Vagina (tissue), 2 donors: ENCODE results near the gene EFCAB11. TPM values are rescaled to one million over a fixed set of nuclear protein-coding genes. Genes with fewer than 3 reads are reported as not detected.

Experiments used
- DNase-seq, 2 donors: peaks; one replicate each; pipeline ENCODE4 v3.0.0-alpha.2; 2017; ENCODE audit errors: extremely low spot score in 2 of 2
- H3K27ac ChIP-seq: fragments of 200-600 bp; sonication (generic); one replicate; pipeline ENCODE4 v1.5.1; 2019
- H3K27me3 ChIP-seq: fragments of 200-600 bp; sonication (generic); one replicate; pipeline ENCODE4 v1.5.1; 2019
- H3K36me3 ChIP-seq, 2 donors: fragments of 200-600 bp; sonication (generic); one replicate each; pipeline ENCODE4 v1.5.1; 2017 to 2019
- H3K4me1 ChIP-seq: fragments of 200-600 bp; sonication (generic); one replicate; pipeline ENCODE4 v1.5.1; 2019
- H3K4me3 ChIP-seq, 2 donors: fragments of 200-600 bp; sonication (generic); 1 replicate in 1 of 2; 2 replicates in 1 of 2; pipeline ENCODE4 v1.5.1; 2016 to 2019
- H3K9me3 ChIP-seq: fragments of 200-600 bp; sonication (generic); one replicate; pipeline ENCODE4 v1.5.1; 2019
- CTCF ChIP-seq, 3 experiments: fragments of 450-650 bp in 2 of 3; fragments of 200-600 bp in 1 of 3; sonication (generic) in 1 of 3; IDR thresholded peaks; one replicate each; pipeline ENCODE4 v1.5.1; 2017 to 2019; ENCODE audit warnings: antibody characterized with exemption in 3 of 3, mild to moderate bottlenecking in 2 of 3, moderate library complexity in 2 of 3
- POLR2A ChIP-seq, 2 donors: fragments of 450-650 bp; IDR thresholded peaks; one replicate each; pipeline ENCODE4 v1.6.1; 2017; ENCODE audit warnings: antibody characterized with exemption in 2 of 2, mild to moderate bottlenecking in 2 of 2, moderate library complexity in 2 of 2
- POLR2AphosphoS5 ChIP-seq, 2 donors: sonication (generic); formaldehyde crosslinking; IDR thresholded peaks; one replicate each; pipeline ENCODE4 v1.9.0; 2017; ENCODE audit warnings: antibody characterized with exemption in 2 of 2, mild to moderate bottlenecking in 2 of 2, low read depth in 1 of 2; ENCODE audit not compliant: insufficient read depth in 1 of 2
- intact Hi-C: fragments of 100-400 bp; cut with DNase I; formaldehyde crosslinking; loops from one replicate; pipeline ENCODE4 v1.15.1; 2023
- total RNA-seq: library from RNA; depleted of rRNA; stranded (reverse); fragments of >200 nt; gene quantifications from one replicate; pipeline ENCODE4 v1.2.3, GENCODE V29; 2016

The EFCAB11 gene
- total RNA-seq, 1 donor from 2014 or later, result 9.6 TPM

GRCh38 chr14:89801136-89801535 is 153.4 kb downstream of the EFCAB11 start:
- Histone ChIP-seq H3K27ac (no peak overlapping the region), H3K36me3 (no peaks in the 10 kb centered on the region), H3K4me1 (no peaks in the 10 kb centered on the region), H3K9me3 (no peaks in the 10 kb centered on the region), H3K4me3 (no peak overlapping the region), H3K27me3 (no peaks in the 10 kb centered on the region)
- TF ChIP-seq POLR2AphosphoS5 (IDR thresholded peaks at IDR 0.05; ENCODE audit: insufficient read depth in 1 of 2, low read depth in 1 of 2) (peak in 1 of 2 donors; percentile 40), POLR2A (IDR thresholded peaks at IDR 0.05) (no peak)
- intact Hi-C loops, result no loop called here
- no peak for DNase-seq

GRCh38 chr14:89798212-89798773 is 156.2 kb downstream of the EFCAB11 start:
- intact Hi-C loops, result no loop called here
- H3K36me3 ChIP-seq, result no peaks in the 10 kb centered on the region

GRCh38 chr14:89797148-89797547 is 157.4 kb downstream of the EFCAB11 start:
- no peaks in the 10 kb centered on the region for H3K9me3 ChIP-seq
- no peak overlapping the region for H3K4me3 ChIP-seq
- H3K4me1 ChIP-seq, result peaks cover 5% of the 10 kb centered on the region
- no peak overlapping the region for H3K27ac ChIP-seq
- no peak for DNase-seq
- no peaks in the 10 kb centered on the region for H3K27me3 ChIP-seq
- TF ChIP-seq POLR2A (IDR thresholded peaks at IDR 0.05) (no peak), CTCF (IDR thresholded peaks at IDR 0.05) (no peak), POLR2AphosphoS5 (IDR thresholded peaks at IDR 0.05; ENCODE audit: insufficient read depth in 1 of 2, low read depth in 1 of 2) (no peak)
- intact Hi-C loops, result no loop called here
- no peaks in the 10 kb centered on the region for H3K36me3 ChIP-seq

More at GRCh38 chr14:89798212-89798773, 156.2 kb downstream of the EFCAB11 start:
- Histone ChIP-seq H3K4me3 (no peak overlapping the region), H3K9me3 (no peaks in the 10 kb centered on the region), H3K4me1 (peaks cover 4% of the 10 kb centered on the region), H3K27ac (no peak overlapping the region), H3K27me3 (no peaks in the 10 kb centered on the region)
- no peak for DNase-seq
- no peak for TF ChIP-seq POLR2AphosphoS5 (IDR thresholded peaks at IDR 0.05; ENCODE audit: insufficient read depth in 1 of 2, low read depth in 1 of 2)
- TF ChIP-seq CTCF (IDR thresholded peaks at IDR 0.05), result no peak
- TF ChIP-seq POLR2A (IDR thresholded peaks at IDR 0.05), result no peak

GRCh38 chr14:89794096-89794495 is 160.4 kb downstream of the EFCAB11 start:
- Histone ChIP-seq H3K4me3 (no peak overlapping the region), H3K27ac (peak overlapping the region; percentile 36), H3K9me3 (no peaks in the 10 kb centered on the region), H3K27me3 (no peaks in the 10 kb centered on the region), H3K36me3 (no peaks in the 10 kb centered on the region), H3K4me1 (peaks cover 5% of the 10 kb centered on the region)
- TF ChIP-seq CTCF (IDR thresholded peaks at IDR 0.05) (no peak), POLR2A (IDR thresholded peaks at IDR 0.05) (no peak), POLR2AphosphoS5 (IDR thresholded peaks at IDR 0.05; ENCODE audit: insufficient read depth in 1 of 2, low read depth in 1 of 2) (no peak)
- intact Hi-C loops, result no loop called here
- no peak for DNase-seq

- Histone ChIP-seq H3K27ac (peak overlapping the region; percentile 36), H3K36me3 (no peaks in the 10 kb centered on the region), H3K27me3 (no peaks in the 10 kb centered on the region), H3K9me3 (no peaks in the 10 kb centered on the region), H3K4me3 (no peak overlapping the region), H3K4me1 (peaks cover 5% of the 10 kb centered on the region)
- intact Hi-C loops, result no loop called here
- TF ChIP-seq POLR2A (IDR thresholded peaks at IDR 0.05) (no peak), CTCF (IDR thresholded peaks at IDR 0.05) (no peak), POLR2AphosphoS5 (IDR thresholded peaks at IDR 0.05; ENCODE audit: insufficient read depth in 1 of 2, low read depth in 1 of 2) (no peak)
- no peak for DNase-seq
Observed at GRCh38 chr14:89793367-89793716, 161.2 kb downstream of the EFCAB11 start.
